ENCODE results near the gene PPFIA4.

- no peak for TF ChIP-seq TEAD4 (IDR thresholded peaks at IDR 0.05; ENCODE audit: borderline replicate concordance, insufficient read depth)
- TF ChIP-seq EZH2phosphoT487 (IDR thresholded peaks at IDR 0.05; ENCODE audit: borderline replicate concordance, low read depth): no peak
- TF ChIP-seq, protein P1, sequence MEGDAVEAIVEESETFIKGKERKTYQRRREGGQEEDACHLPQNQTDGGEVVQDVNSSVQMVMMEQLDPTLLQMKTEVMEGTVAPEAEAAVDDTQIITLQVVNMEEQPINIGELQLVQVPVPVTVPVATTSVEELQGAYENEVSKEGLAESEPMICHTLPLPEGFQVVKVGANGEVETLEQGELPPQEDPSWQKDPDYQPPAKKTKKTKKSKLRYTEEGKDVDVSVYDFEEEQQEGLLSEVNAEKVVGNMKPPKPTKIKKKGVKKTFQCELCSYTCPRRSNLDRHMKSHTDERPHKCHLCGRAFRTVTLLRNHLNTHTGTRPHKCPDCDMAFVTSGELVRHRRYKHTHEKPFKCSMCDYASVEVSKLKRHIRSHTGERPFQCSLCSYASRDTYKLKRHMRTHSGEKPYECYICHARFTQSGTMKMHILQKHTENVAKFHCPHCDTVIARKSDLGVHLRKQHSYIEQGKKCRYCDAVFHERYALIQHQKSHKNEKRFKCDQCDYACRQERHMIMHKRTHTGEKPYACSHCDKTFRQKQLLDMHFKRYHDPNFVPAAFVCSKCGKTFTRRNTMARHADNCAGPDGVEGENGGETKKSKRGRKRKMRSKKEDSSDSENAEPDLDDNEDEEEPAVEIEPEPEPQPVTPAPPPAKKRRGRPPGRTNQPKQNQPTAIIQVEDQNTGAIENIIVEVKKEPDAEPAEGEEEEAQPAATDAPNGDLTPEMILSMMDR (IDR thresholded peaks at IDR 0.05): no peak
- TF ChIP-seq EP300 (IDR thresholded peaks at IDR 0.05; ENCODE audit: borderline replicate concordance in 1 of 2, low read depth in 1 of 2, low read length in 1 of 2): no peak
- TF ChIP-seq GATA2 (CRISPR knock-in tag; IDR thresholded peaks at IDR 0.05): no peak
- no peak for TF ChIP-seq MXI1 (IDR thresholded peaks at IDR 0.05; ENCODE audit: low read depth, low read length)
- no peak for TF ChIP-seq POLR2AphosphoS5 (IDR thresholded peaks at IDR 0.05; ENCODE audit: low read depth, low read length)
- TF ChIP-seq YY1 (IDR thresholded peaks at IDR 0.05; ENCODE audit: low read depth): no peak
- TF ChIP-seq USF1 (IDR thresholded peaks at IDR 0.05; ENCODE audit: borderline replicate concordance, low read depth): no peak
- TF ChIP-seq SIN3A (IDR thresholded peaks at IDR 0.05; ENCODE audit: borderline replicate concordance, low read depth, low read length): no peak
- TF ChIP-seq TAF1 (IDR thresholded peaks at IDR 0.05; ENCODE audit: borderline replicate concordance, low read depth, low read length): no peak
- TF ChIP-seq TCF12 (IDR thresholded peaks at IDR 0.05): no peak
- TF ChIP-seq, protein P2, sequence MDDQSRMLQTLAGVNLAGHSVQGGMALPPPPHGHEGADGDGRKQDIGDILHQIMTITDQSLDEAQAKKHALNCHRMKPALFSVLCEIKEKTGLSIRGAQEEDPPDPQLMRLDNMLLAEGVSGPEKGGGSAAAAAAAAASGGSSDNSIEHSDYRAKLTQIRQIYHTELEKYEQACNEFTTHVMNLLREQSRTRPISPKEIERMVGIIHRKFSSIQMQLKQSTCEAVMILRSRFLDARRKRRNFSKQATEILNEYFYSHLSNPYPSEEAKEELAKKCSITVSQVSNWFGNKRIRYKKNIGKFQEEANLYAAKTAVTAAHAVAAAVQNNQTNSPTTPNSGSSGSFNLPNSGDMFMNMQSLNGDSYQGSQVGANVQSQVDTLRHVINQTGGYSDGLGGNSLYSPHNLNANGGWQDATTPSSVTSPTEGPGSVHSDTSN (IDR thresholded peaks at IDR 0.05): no peak
These were observed 72.7 kb downstream of the PPFIA4 start for GRCh38 chr1:203098914-203099520.
